Measurements from ENCODE around the gene SF3B5. TPM values are rescaled to one million over a fixed set of nuclear protein-coding genes. Genes with fewer than 3 reads are reported as not detected.

Gene SF3B5
- polyA plus RNA-seq, 1 donor (not counting 4 experiments of a cell fraction or from before 2014, with no cell fraction given): 199 TPM

GRCh38 chr6:144143878-144144277 is 48.5 kb upstream of the SF3B5 start:
- Histone ChIP-seq H3K4me1 (ENCODE audit: control insufficient read depth, extremely low read depth, insufficient read depth, low read length) (no peaks in the 10 kb centered on the region), H3K36me3 (ENCODE audit: control insufficient read depth in 2 of 2, extremely low read depth in 1 of 2, insufficient read depth in 2 of 2, low read length in 2 of 2) (no peaks in the 10 kb centered on the region), H3K9me3 (ENCODE audit: control insufficient read depth, low read depth, low read length) (no peaks in the 10 kb centered on the region), H3K4me3 (ENCODE audit: control insufficient read depth in 2 of 3, extremely low read depth in 1 of 3, insufficient read depth in 2 of 3, low read depth in 1 of 3, low read length in 3 of 3) (no peak overlapping the region), H2AFZ (ENCODE audit: control insufficient read depth, low read length) (no peak overlapping the region), H4K20me1 (ENCODE audit: control insufficient read depth, extremely low read depth, insufficient read depth, low read length) (no peaks in the 10 kb centered on the region), H3K4me2 (ENCODE audit: control insufficient read depth, extremely low read depth, insufficient read depth, low read depth, low read length) (no peak overlapping the region), H3K9me1 (ENCODE audit: control insufficient read depth, extremely low read depth, insufficient read depth, low read length) (no peaks in the 10 kb centered on the region), H3K27me3 (ENCODE audit: control insufficient read depth, extremely low read depth, insufficient read depth, low read length) (no peaks in the 10 kb centered on the region), H3K9ac (ENCODE audit: control insufficient read depth, extremely low read depth, insufficient read depth, low read length) (no peak overlapping the region), H3K27ac (ENCODE audit: control insufficient read depth, insufficient read depth, low read length) (no peak overlapping the region), H3K79me2 (ENCODE audit: control insufficient read depth, insufficient read depth, low read length) (no peaks in the 10 kb centered on the region)
- TF ChIP-seq EZH2 (IDR thresholded peaks at IDR 0.05; ENCODE audit: low read length) (no peak), CTCF (optimal IDR thresholded peaks at IDR 0.05 in 1 of 3, IDR thresholded peaks at IDR 0.05 in 1 of 3, conservative IDR thresholded peaks at IDR 0.05 in 1 of 3; ENCODE audit: extremely low read depth in 1 of 3, insufficient read depth in 2 of 3, low read length in 3 of 3) (no peak)
- dilution Hi-C loops (cut with MboI; ENCODE audit: extremely low pct_ligation_motif_present, low sequenced_read_pairs): no loop called here
- FAIRE-seq: no peak
- DNase-seq (ENCODE audit: low read depth, low spot score): no peak

GRCh38 chr6:144143106-144143505 is 47.7 kb upstream of the SF3B5 start:
- no peaks in the 10 kb centered on the region for H3K79me2 ChIP-seq (ENCODE audit: control insufficient read depth, insufficient read depth, low read length)
- H3K27me3 ChIP-seq (ENCODE audit: control insufficient read depth, extremely low read depth, insufficient read depth, low read length): no peaks in the 10 kb centered on the region
- H2AFZ ChIP-seq (ENCODE audit: control insufficient read depth, low read length): no peak overlapping the region
- no peak overlapping the region for H3K4me2 ChIP-seq (ENCODE audit: control insufficient read depth, extremely low read depth, insufficient read depth, low read depth, low read length)
- DNase-seq (ENCODE audit: low read depth, low spot score): no peak
- H4K20me1 ChIP-seq (ENCODE audit: control insufficient read depth, extremely low read depth, insufficient read depth, low read length): no peaks in the 10 kb centered on the region
- TF ChIP-seq CTCF (optimal IDR thresholded peaks at IDR 0.05 in 1 of 3, IDR thresholded peaks at IDR 0.05 in 1 of 3, conservative IDR thresholded peaks at IDR 0.05 in 1 of 3; ENCODE audit: extremely low read depth in 1 of 3, insufficient read depth in 2 of 3, low read length in 3 of 3): no peak
- no peak for TF ChIP-seq EZH2 (IDR thresholded peaks at IDR 0.05; ENCODE audit: low read length)
- H3K9ac ChIP-seq (ENCODE audit: control insufficient read depth, extremely low read depth, insufficient read depth, low read length): no peak overlapping the region
- no peaks in the 10 kb centered on the region for H3K9me3 ChIP-seq (ENCODE audit: control insufficient read depth, low read depth, low read length)
- dilution Hi-C loops (cut with MboI; ENCODE audit: extremely low pct_ligation_motif_present, low sequenced_read_pairs): no loop called here
- H3K4me3 ChIP-seq (ENCODE audit: control insufficient read depth in 2 of 3, extremely low read depth in 1 of 3, insufficient read depth in 2 of 3, low read depth in 1 of 3, low read length in 3 of 3): no peak overlapping the region
- H3K9me1 ChIP-seq (ENCODE audit: control insufficient read depth, extremely low read depth, insufficient read depth, low read length): no peaks in the 10 kb centered on the region
- H3K36me3 ChIP-seq (ENCODE audit: control insufficient read depth in 2 of 2, extremely low read depth in 1 of 2, insufficient read depth in 2 of 2, low read length in 2 of 2): no peaks in the 10 kb centered on the region
- H3K27ac ChIP-seq (ENCODE audit: control insufficient read depth, insufficient read depth, low read length): no peak overlapping the region
- H3K4me1 ChIP-seq (ENCODE audit: control insufficient read depth, extremely low read depth, insufficient read depth, low read length): no peaks in the 10 kb centered on the region
- no peak for FAIRE-seq

All from keratinocyte (primary cell).